HL-60/S4 treated with retinoic acid at 250 ng/mL for 4 days and 3 days (cell line): ENCODE results near the gene SYNGR4.

Experiments used
- in situ Hi-C: fragments of 300-500 bp; cut with MboI; formaldehyde crosslinking; loops from 2 replicates; pipeline ENCODE4 v1.7.0; 2022; ENCODE audit warnings: low sequenced_read_pairs

Gene SYNGR4

GRCh38 chr19:48396016-48396823, 32.1 kb downstream of the SYNGR4 start:
- in situ Hi-C loops = no loop called here

- in situ Hi-C loops = no loop called here
Measured at GRCh38 chr19:48396824-48397176, 32.6 kb downstream of the SYNGR4 start.

GRCh38 chr19:48397263-48398101, 33.3 kb downstream of the SYNGR4 start:
- in situ Hi-C loops = no loop called here

- in situ Hi-C loops = no loop called here
Measured at GRCh38 chr19:48398102-48398374, 33.9 kb downstream of the SYNGR4 start.

- in situ Hi-C loops = no loop called here
Measured at GRCh38 chr19:48398375-48399235, 34.4 kb downstream of the SYNGR4 start.

GRCh38 chr19:48400018-48400742, 36.0 kb downstream of the SYNGR4 start:
- in situ Hi-C loops = no loop called here

GRCh38 chr19:48401287-48401686, 37.1 kb downstream of the SYNGR4 start:
- in situ Hi-C loops = no loop called here

- in situ Hi-C loops = no loop called here
Measured at GRCh38 chr19:48403606-48404005, 39.4 kb downstream of the SYNGR4 start.

GRCh38 chr19:48405010-48405659, 41.0 kb downstream of the SYNGR4 start:
- in situ Hi-C loops = no loop called here

- in situ Hi-C loops = no loop called here
Measured at GRCh38 chr19:48405850-48406249, 41.7 kb downstream of the SYNGR4 start.

- in situ Hi-C loops = no loop called here
Measured at GRCh38 chr19:48413879-48414587, 49.9 kb downstream of the SYNGR4 start.

- in situ Hi-C loops = no loop called here
Measured at GRCh38 chr19:48415395-48415794, 51.2 kb downstream of the SYNGR4 start.

- in situ Hi-C loops = no loop called here
Measured at GRCh38 chr19:48415806-48416221, 51.6 kb downstream of the SYNGR4 start.

- in situ Hi-C loops = no loop called here
Measured at GRCh38 chr19:48417421-48417820, 53.3 kb downstream of the SYNGR4 start.

- in situ Hi-C loops = no loop called here
Measured at GRCh38 chr19:48418317-48419064, 54.3 kb downstream of the SYNGR4 start.

- in situ Hi-C loops = no loop called here
Measured at GRCh38 chr19:48419158-48419920, 55.2 kb downstream of the SYNGR4 start.

- in situ Hi-C loops = no loop called here
Measured at GRCh38 chr19:48421548-48421947, 57.4 kb downstream of the SYNGR4 start.

- in situ Hi-C loops = no loop called here
Measured at GRCh38 chr19:48424694-48425219, 60.6 kb downstream of the SYNGR4 start.
